ENCODE data around the gene PODNL1.

The PODNL1 gene

DNA sequence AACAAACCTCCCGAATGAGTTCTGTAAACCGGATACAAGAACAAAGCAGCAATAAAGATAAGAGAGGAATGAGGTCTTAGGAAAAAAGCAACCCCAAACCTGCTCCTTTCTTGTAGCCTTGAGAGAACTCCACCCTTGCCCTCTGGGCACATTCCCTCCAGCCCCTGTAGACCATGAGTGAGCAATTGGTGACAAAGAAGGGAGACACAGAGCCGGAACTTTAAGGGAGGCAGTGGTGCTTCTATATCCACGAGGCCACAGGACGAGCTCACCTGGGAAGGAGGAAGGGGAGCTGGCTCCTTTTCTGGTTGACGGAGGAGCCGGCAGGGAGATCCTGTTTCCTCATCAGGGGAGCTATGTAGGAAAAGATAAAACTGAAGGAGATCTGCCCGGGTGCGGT, 45.3 kb downstream of the PODNL1 start:
- DNase-seq (ENCODE audit: low spot score), result no peak

- no peak for DNase-seq (ENCODE audit: low spot score)
Observed at GRCh38 chr19:13890136-13890535, 48.1 kb downstream of the PODNL1 start.

- peak; percentile 34 for DNase-seq (ENCODE audit: low spot score)
Observed at GRCh38 chr19:13888281-13888680, 49.9 kb downstream of the PODNL1 start.

DNA sequence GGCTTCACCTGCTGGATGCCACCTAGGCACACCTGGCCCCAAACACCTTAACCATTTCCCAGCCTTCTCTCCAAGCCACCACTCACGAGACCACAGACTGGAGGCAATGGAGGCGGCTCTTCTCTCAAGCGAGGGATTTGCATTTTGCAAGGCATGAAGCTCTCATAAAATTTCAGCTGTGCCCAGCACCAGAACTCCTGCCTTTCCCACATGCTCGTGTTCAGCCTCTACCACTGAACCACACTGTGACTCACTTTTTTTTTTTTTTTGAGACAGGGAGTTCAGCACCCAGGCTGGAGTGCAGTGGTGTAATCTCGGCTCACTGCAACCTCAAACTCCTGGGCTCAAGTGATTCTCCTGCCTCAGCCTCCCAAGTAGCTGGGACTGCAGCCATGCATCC, 50.7 kb downstream of the PODNL1 start:
- DNase-seq (ENCODE audit: low spot score), result peak; percentile 53

GRCh38 chr19:13887018-13887436, 51.2 kb downstream of the PODNL1 start:
- no peak for DNase-seq (ENCODE audit: low spot score)

GRCh38 chr19:13885826-13886365, 52.3 kb downstream of the PODNL1 start:
- DNase-seq (ENCODE audit: low spot score), result no peak

GRCh38 chr19:13884726-13885591, 53.3 kb downstream of the PODNL1 start:
- no peak for DNase-seq (ENCODE audit: low spot score)

DNA sequence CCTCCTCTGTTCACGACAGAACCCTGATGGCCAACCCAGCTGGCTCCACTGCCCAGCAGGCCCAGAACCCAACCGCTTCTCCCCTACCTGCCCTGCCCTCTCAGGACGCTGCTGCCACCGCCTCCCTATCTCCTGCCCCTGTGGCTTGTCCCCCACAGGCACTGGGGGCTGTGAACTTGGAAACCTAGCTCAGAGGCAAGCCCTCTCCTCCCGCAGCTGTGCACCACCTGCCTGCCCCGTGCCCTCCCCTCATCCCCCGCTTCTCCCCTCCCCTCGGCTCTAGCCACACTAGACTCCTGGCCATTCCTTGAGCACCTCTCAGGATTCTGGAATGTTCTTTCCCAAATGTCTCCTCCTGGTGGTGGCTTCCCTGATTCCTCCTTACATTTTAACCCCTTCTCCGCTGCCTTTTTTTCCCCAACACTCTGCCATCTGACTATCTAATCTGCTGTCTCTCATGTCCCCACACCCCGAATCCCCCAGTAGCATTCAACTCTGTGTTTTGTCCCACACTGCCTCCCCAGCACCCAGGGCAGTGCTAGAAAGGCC, 54.6 kb downstream of the PODNL1 start:
- no peak for DNase-seq (ENCODE audit: low spot score)

- DNase-seq (ENCODE audit: low spot score), result no peak
Observed at GRCh38 chr19:13882836-13883235, 55.4 kb downstream of the PODNL1 start.

GRCh38 chr19:13882419-13882795, 55.8 kb downstream of the PODNL1 start:
- no peak for DNase-seq (ENCODE audit: low spot score)

GRCh38 chr19:13881692-13882418, 56.4 kb downstream of the PODNL1 start:
- peak; percentile 58 for DNase-seq (ENCODE audit: low spot score)

- DNase-seq (ENCODE audit: low spot score), result peak; percentile 69
Observed at GRCh38 chr19:13881251-13881691, 56.9 kb downstream of the PODNL1 start.
